ENCODE measurements around the gene PXMP2. TPM values are rescaled to one million over a fixed set of nuclear protein-coding genes. Genes with fewer than 3 reads are reported as not detected.

PXMP2 gene
- total RNA-seq, 4 donors from 2014 or later, result 40.8 to 72.5 (median 62.3) TPM

DNA sequence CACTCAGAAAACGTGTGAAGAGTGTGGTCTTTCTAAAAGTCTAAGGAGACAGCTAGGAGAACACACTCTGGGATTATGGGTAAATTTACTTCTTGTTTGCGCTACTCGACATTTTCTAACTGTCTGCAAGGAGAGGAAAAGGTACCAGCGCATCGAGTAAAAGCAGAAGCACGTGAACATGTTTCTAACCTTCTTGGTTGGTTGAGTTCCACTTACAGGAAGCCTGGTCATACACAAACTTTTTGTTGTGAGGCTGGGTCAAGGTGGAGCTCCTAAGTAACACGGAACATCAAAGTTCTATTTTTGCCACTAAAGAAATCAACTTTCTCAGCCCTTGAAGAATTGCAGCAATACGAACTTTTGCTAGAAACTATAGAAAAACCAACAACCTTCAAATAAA is 54.2 kb downstream of the PXMP2 start:
- peaks cover 9 to 100% (median 46%) of the 10 kb centered on the region in 3 donors for H3K36me3 ChIP-seq
- 85 to 87% methylated on average over 8 of the region's 8 CpGs for WGBS, 2 donors
- no peak for DNase-seq (ENCODE audit: low spot score in 2 of 2)

DNA sequence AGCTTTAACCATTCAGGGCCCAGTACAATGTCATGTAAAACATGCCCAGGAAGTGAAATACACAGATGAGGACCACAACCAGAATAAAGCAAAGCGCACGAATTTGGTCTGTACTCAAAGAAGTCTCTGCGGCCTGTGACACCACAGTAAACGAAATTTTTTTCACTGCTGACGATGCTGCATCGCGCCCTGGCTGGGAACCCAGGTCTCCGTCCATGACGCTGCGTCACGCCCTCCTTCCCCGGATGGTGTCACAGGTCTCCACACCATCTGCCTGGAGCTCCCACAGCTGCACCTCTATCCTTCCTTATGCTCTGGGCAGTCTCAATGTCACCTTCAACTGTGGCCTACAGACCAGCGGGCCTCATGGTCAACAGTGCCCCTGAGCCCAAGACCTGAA is 56.4 kb downstream of the PXMP2 start:
- Histone ChIP-seq H3K27ac (no peak overlapping the region), H3K27me3 (no peaks in the 10 kb centered on the region), H3K9me3 (no peaks in the 10 kb centered on the region), H3K4me1 (no peaks in the 10 kb centered on the region), H3K36me3 (peaks cover 16 to 100% (median 51%) of the 10 kb centered on the region in 3 donors), H3K4me3 (no peak overlapping the region)
- WGBS, 2 donors, result 94 to 96% methylated on average over 13 of the region's 13 CpGs
- DNase-seq (ENCODE audit: low spot score in 2 of 2), result no peak
- TF ChIP-seq POLR2A (IDR thresholded peaks at IDR 0.05) (no peak), EP300 (IDR thresholded peaks at IDR 0.05) (no peak)
- TF ChIP-seq, protein P1, sequence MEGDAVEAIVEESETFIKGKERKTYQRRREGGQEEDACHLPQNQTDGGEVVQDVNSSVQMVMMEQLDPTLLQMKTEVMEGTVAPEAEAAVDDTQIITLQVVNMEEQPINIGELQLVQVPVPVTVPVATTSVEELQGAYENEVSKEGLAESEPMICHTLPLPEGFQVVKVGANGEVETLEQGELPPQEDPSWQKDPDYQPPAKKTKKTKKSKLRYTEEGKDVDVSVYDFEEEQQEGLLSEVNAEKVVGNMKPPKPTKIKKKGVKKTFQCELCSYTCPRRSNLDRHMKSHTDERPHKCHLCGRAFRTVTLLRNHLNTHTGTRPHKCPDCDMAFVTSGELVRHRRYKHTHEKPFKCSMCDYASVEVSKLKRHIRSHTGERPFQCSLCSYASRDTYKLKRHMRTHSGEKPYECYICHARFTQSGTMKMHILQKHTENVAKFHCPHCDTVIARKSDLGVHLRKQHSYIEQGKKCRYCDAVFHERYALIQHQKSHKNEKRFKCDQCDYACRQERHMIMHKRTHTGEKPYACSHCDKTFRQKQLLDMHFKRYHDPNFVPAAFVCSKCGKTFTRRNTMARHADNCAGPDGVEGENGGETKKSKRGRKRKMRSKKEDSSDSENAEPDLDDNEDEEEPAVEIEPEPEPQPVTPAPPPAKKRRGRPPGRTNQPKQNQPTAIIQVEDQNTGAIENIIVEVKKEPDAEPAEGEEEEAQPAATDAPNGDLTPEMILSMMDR (IDR thresholded peaks at IDR 0.05), result no peak

More for the DNA sequence above, 54.2 kb downstream of the PXMP2 start:
- TF ChIP-seq EP300 (IDR thresholded peaks at IDR 0.05), result no peak
- TF ChIP-seq, protein P1 (IDR thresholded peaks at IDR 0.05), result no peak
- TF ChIP-seq POLR2A (IDR thresholded peaks at IDR 0.05), result no peak
- no peaks in the 10 kb centered on the region for H3K9me3 ChIP-seq
- no peaks in the 10 kb centered on the region for H3K27me3 ChIP-seq
- H3K4me3 ChIP-seq, result no peak overlapping the region
- no peak overlapping the region for H3K27ac ChIP-seq
- H3K4me1 ChIP-seq, result no peaks in the 10 kb centered on the region

DNA sequence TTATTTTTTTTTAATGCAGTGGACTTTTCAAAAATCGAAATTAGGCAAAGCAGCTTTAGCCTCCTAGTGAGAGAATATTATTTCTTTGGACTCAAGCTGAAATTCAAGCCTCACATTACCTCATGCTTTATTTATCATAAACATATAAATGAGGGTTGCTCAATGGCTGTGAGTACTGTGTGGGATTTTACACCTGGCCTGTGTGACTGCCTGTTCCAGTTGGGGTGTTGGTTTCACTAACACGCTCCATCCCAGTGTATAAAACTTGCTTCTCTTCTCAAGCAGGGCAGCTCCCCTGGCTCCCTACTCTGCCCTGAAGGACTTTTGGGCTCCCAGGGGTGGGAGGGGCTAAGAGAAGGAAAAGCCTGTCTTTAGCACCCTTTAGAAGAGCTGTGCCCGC is 59.2 kb downstream of the PXMP2 start:
- peaks cover 13 to 99% (median 41%) of the 10 kb centered on the region in 3 donors for H3K36me3 ChIP-seq
- TF ChIP-seq EP300 (IDR thresholded peaks at IDR 0.05) (no peak), POLR2A (IDR thresholded peaks at IDR 0.05) (no peak)
- TF ChIP-seq, protein P1 (IDR thresholded peaks at IDR 0.05), result no peak
- 90 to 95% methylated on average over 3 of the region's 3 CpGs for WGBS, 2 donors

DNA sequence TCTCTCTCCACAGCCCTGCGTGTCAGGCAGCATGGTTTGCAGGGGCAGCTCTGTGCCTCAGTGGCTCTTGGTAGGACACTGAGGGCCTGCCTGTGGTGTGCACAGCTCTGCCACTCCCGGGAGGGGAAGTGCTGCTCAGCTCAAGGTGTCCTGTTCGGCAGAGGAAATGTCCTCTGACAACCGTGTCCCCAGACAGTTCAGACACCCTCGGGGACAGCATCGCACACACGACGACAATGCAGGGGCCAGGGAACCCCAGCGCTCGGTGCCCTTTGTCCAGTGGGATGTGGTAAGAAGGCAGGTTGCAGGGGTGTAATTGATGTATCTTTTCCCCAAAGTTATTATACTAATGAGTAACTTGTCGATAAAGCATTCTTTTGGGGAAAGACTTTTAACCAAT is 60.0 kb downstream of the PXMP2 start:
- H3K4me3 ChIP-seq, result no peak overlapping the region
- peaks cover 13 to 99% (median 38%) of the 10 kb centered on the region in 3 donors for H3K36me3 ChIP-seq
- no peak overlapping the region for H3K27ac ChIP-seq
- TF ChIP-seq EP300 (IDR thresholded peaks at IDR 0.05), result no peak
- TF ChIP-seq POLR2A (IDR thresholded peaks at IDR 0.05), result no peak
- TF ChIP-seq, protein P1 (IDR thresholded peaks at IDR 0.05), result no peak
- H3K4me1 ChIP-seq, result no peaks in the 10 kb centered on the region
- no peaks in the 10 kb centered on the region for H3K9me3 ChIP-seq
- WGBS, 2 donors, result 95% methylated on average over 11 of the region's 11 CpGs
- no peaks in the 10 kb centered on the region for H3K27me3 ChIP-seq
- no peak for DNase-seq (ENCODE audit: low spot score in 2 of 2)

More for the DNA sequence above, 59.2 kb downstream of the PXMP2 start:
- Histone ChIP-seq H3K27me3 (no peaks in the 10 kb centered on the region), H3K27ac (no peak overlapping the region), H3K4me3 (no peak overlapping the region), H3K9me3 (no peaks in the 10 kb centered on the region), H3K4me1 (no peaks in the 10 kb centered on the region)
- no peak for DNase-seq (ENCODE audit: low spot score in 2 of 2)

DNA sequence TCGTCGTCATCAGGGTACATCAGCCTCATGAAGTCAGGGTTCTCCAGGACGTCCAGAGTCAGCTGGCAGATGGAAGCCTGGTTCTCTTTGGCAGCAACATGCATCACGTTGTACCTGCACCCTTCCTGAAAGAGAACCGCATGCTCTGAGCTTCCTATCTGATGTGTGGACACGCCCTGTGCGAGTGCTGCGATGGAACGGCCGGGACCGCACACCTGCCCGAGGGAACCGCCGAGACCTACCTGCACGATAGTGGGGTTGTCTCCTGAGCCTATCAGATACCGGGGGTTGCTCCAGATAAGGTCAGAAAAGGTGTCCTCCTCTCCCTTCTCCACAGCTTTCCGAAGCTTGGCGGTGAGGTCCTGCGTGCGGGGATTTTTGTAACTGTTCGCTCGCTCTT is 60.5 kb downstream of the PXMP2 start:
- WGBS, 2 donors, result 94 to 96% methylated on average over 22 of the region's 22 CpGs
- Histone ChIP-seq H3K36me3 (peaks cover 13 to 99% (median 41%) of the 10 kb centered on the region in 3 donors), H3K4me1 (no peaks in the 10 kb centered on the region), H3K27me3 (no peaks in the 10 kb centered on the region), H3K4me3 (no peak overlapping the region), H3K27ac (no peak overlapping the region), H3K9me3 (no peaks in the 10 kb centered on the region)
- TF ChIP-seq POLR2A (IDR thresholded peaks at IDR 0.05) (no peak), EP300 (IDR thresholded peaks at IDR 0.05) (no peak)
- TF ChIP-seq, protein P1 (IDR thresholded peaks at IDR 0.05), result no peak
- DNase-seq (ENCODE audit: low spot score in 2 of 2), result no peak

Measured in tibial nerve (tissue), 4 donors.